ENCODE data around the gene UBIAD1.

Gene UBIAD1

GRCh38 chr1:11318982-11319381, 46.0 kb downstream of the UBIAD1 start:
- FAIRE-seq, result no peak
- TF ChIP-seq POLR2AphosphoS5 (IDR thresholded peaks at IDR 0.05; ENCODE audit: low read depth, low read length) (no peak), POLR2A (IDR thresholded peaks at IDR 0.05; ENCODE audit: low read depth, low read length) (no peak), TAF1 (IDR thresholded peaks at IDR 0.05; ENCODE audit: borderline replicate concordance, low read depth, low read length) (no peak)
- no peak for DNase-seq (ENCODE audit: insufficient read length)

- TF ChIP-seq TAF1 (IDR thresholded peaks at IDR 0.05; ENCODE audit: borderline replicate concordance, low read depth, low read length) (no peak), POLR2AphosphoS5 (IDR thresholded peaks at IDR 0.05; ENCODE audit: low read depth, low read length) (no peak), POLR2A (IDR thresholded peaks at IDR 0.05; ENCODE audit: low read depth, low read length) (no peak)
- DNase-seq (ENCODE audit: insufficient read length) (peak; percentile 61), FAIRE-seq (peak; percentile 73)
Measured at GRCh38 chr1:11320153-11320936, 47.3 kb downstream of the UBIAD1 start.

DNA sequence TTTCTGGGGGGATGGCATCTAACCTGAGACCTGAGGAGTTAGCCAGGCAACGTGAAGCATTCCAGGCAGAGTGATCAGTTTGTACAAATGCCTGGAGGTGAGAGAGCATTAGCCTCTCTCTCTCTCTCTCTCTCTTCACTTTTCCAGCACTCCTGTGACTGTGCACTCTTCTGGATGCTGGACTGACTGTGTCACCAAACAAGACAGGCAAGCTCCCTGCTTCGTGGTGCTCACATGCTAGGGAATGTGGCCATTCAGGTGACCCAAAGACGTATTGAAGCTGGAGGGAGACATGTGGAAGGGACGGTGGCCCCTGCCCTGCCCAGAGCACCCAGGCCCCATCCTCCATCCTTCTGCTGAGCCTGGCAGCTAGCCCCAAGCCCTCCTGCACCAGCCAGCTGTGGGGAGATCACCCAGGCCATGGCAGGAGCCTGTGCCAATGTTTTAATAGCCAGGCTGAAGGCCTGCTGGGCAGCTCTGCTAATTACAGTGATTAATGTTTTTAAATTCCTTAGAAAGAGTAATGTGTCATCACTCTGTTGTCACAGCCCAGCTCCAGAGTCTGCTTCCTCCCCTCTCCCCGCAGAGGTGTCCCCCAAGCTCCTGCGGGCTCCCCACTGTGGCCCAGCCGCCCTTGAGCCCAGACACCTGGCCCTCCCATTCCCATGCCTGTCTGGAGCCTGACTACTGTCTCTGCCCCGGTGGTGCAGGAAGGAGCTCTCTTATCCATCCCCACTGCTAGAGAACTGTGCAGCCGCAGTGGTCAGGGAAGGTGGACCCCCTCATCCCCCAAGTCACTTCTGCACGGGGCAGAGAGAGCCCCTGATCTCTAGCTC, 48.9 kb downstream of the UBIAD1 start:
- no peak for FAIRE-seq
- TF ChIP-seq TAF1 (IDR thresholded peaks at IDR 0.05; ENCODE audit: borderline replicate concordance, low read depth, low read length) (no peak), POLR2A (IDR thresholded peaks at IDR 0.05; ENCODE audit: low read depth, low read length) (no peak), POLR2AphosphoS5 (IDR thresholded peaks at IDR 0.05; ENCODE audit: low read depth, low read length) (no peak)
- no peak for DNase-seq (ENCODE audit: insufficient read length)

DNA sequence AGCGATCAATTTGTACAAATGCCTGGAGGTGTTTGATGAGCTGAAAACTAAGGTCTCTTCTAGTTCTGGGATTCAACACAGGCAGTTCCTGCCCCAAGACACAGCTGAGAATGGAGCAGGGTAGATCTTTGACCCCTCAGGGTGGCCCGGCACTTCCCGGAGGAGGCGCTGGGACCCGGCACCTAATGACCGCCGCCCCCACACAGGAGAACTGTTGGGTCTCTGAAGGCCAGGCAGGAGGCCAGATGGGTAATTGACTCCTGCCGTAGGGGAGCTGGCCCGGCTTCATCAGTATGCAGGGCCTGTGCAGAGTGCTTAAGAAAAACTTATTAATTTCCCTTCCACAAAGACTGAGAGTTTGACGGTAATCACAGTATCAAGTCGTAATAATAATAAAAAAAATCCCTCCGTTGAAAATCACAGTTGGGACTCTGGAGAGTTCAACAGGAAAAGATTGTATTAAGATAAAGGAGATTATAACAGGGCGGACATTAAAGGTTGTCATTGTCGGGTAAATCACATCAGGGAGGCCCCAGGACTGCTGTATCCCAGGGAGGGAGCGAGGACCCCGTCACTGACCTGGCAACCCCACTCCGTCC, 51.7 kb downstream of the UBIAD1 start:
- DNase-seq (ENCODE audit: insufficient read length) (no peak), FAIRE-seq (no peak)
- no peak for TF ChIP-seq TAF1 (IDR thresholded peaks at IDR 0.05; ENCODE audit: borderline replicate concordance, low read depth, low read length)
- no peak for TF ChIP-seq POLR2AphosphoS5 (IDR thresholded peaks at IDR 0.05; ENCODE audit: low read depth, low read length)
- TF ChIP-seq POLR2A (IDR thresholded peaks at IDR 0.05; ENCODE audit: low read depth, low read length), result no peak

GRCh38 chr1:11326070-11326469, 53.1 kb downstream of the UBIAD1 start:
- TF ChIP-seq TAF1 (IDR thresholded peaks at IDR 0.05; ENCODE audit: borderline replicate concordance, low read depth, low read length), result no peak
- TF ChIP-seq POLR2A (IDR thresholded peaks at IDR 0.05; ENCODE audit: low read depth, low read length), result no peak
- no peak for TF ChIP-seq POLR2AphosphoS5 (IDR thresholded peaks at IDR 0.05; ENCODE audit: low read depth, low read length)
- FAIRE-seq (no peak), DNase-seq (ENCODE audit: insufficient read length) (no peak)

DNA sequence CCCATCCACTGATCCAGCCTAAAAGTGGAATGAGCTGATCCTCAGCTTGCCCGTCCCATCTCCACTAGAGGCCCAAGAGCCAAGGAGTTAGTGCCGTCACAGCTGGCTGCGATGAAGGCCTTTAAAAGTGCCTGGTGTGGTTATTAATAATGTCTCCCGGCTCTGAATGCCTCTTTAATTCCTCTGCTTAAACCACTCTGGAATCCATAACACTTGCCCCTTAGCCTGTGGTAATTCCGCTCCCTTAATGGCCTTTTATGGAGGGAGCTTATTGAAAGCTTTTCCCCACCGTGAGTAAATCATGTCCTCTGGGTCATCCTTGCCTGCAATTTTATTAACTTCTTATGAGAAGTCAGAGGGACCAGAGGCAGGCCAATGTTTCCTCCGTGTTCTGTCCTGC, 55.4 kb downstream of the UBIAD1 start:
- DNase-seq (ENCODE audit: insufficient read length), result no peak
- FAIRE-seq, result no peak
- TF ChIP-seq POLR2A (IDR thresholded peaks at IDR 0.05; ENCODE audit: low read depth, low read length) (no peak), TAF1 (IDR thresholded peaks at IDR 0.05; ENCODE audit: borderline replicate concordance, low read depth, low read length) (no peak), POLR2AphosphoS5 (IDR thresholded peaks at IDR 0.05; ENCODE audit: low read depth, low read length) (no peak)

DNA sequence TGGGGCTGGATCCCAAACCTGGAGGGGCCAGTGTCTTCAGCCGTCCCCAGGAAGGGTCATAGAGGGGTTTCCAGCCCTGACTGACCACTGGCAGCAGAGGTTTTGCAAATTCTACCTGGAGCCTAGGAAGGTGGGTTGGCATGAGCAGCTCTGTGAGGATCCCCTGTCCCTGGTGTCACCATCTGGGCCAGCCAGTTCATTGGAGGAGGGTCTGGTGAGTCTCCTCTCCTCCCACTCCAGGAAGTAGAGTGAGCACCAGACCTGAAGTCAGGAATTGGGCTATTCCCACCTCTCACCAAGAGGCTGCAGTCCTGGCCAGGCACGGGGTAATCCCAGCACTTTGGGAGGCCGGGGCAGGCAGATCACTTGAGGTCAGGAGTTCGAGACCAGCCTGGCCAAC, 57.4 kb downstream of the UBIAD1 start:
- TF ChIP-seq TAF1 (IDR thresholded peaks at IDR 0.05; ENCODE audit: borderline replicate concordance, low read depth, low read length) (no peak), POLR2A (IDR thresholded peaks at IDR 0.05; ENCODE audit: low read depth, low read length) (no peak), POLR2AphosphoS5 (IDR thresholded peaks at IDR 0.05; ENCODE audit: low read depth, low read length) (no peak)
- no peak for FAIRE-seq
- DNase-seq (ENCODE audit: insufficient read length), result no peak

DNA sequence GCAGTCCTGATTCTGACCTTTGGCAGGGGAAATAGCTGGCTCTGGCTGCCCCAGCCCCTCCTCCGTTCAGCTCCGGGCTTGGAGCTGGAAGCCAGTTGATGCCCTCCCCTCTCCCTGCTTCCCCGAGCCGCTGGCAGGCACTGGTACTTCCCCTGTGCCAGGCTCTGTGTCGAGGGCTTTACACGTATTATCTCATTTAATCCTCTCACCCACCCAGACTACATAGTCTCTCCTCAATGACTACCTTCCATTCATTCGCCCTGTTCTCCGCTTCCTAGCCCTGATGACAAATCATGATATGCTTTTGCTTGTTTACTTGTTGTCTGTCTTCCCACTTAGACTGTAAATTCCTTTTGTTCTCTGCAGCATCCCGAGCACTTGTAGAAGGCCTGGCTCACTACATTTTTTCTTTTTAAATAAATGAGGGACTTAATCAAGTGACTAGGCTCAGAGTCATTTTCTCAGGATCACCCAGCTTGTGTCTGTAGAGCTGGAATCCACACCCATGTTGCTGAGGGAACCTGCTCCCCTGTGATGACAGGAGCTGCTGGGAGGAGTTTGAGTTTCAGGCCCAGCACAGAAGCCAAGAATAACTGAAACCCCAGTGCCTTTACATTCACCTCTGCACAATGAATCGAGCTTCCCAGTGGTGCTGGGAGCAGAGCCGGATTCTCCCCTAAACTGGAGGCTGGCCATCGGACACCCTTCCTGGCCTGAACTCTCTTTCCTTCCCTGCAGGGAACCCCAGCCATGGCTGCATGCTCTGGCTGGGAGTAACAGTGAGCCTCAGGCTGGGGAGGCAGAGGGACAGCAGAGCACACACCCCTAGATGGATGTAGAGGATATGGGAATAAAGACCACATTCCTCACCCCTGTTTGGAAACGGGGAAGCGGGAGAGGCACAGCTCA, 58.3 kb downstream of the UBIAD1 start:
- no peak for TF ChIP-seq POLR2AphosphoS5 (IDR thresholded peaks at IDR 0.05; ENCODE audit: low read depth, low read length)
- TF ChIP-seq TAF1 (IDR thresholded peaks at IDR 0.05; ENCODE audit: borderline replicate concordance, low read depth, low read length), result no peak
- TF ChIP-seq POLR2A (IDR thresholded peaks at IDR 0.05; ENCODE audit: low read depth, low read length), result no peak
- no peak for DNase-seq (ENCODE audit: insufficient read length)
- FAIRE-seq, result no peak

DNA sequence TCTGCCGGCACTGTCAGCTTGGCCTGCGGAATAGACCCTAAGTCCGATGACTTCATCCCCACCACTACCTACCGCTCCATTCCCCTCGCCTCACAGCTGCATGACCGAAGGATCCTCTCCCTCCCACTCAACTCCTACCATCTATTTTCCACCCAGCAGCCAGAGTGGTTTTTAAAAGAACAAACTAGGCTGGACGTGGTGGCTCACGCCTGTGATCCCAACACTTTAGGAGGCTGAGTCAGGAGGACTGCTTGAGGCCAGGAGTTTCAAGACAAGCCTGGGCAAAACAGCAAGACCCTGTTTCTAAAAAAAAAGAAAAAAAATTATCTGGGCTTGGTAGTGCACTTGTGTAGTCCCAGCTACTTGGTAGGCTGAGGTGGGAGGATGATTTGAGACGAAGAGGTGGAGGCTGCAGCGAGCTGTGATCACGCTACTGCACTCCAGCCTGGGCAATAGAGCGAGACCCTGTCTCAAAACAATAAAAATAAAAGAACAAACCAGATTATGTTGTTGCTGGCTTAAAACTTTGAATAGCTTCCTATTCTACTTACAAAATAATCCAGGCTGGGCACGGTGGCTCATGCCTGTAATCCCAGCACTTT, 59.0 kb downstream of the UBIAD1 start:
- no peak for FAIRE-seq
- no peak for DNase-seq (ENCODE audit: insufficient read length)
- TF ChIP-seq TAF1 (IDR thresholded peaks at IDR 0.05; ENCODE audit: borderline replicate concordance, low read depth, low read length), result no peak
- no peak for TF ChIP-seq POLR2A (IDR thresholded peaks at IDR 0.05; ENCODE audit: low read depth, low read length)
- no peak for TF ChIP-seq POLR2AphosphoS5 (IDR thresholded peaks at IDR 0.05; ENCODE audit: low read depth, low read length)

GRCh38 chr1:11333631-11334030, 60.6 kb downstream of the UBIAD1 start:
- DNase-seq (ENCODE audit: insufficient read length), result no peak
- TF ChIP-seq POLR2A (IDR thresholded peaks at IDR 0.05; ENCODE audit: low read depth, low read length) (no peak), POLR2AphosphoS5 (IDR thresholded peaks at IDR 0.05; ENCODE audit: low read depth, low read length) (no peak), TAF1 (IDR thresholded peaks at IDR 0.05; ENCODE audit: borderline replicate concordance, low read depth, low read length) (no peak)
- no peak for FAIRE-seq
